GM12892 (cell line): ENCODE data around the gene BAIAP2.

Experiments used
- POLR2A ChIP-seq: IDR thresholded peaks from 2 replicates; pipeline ENCODE4 v1.6.1; 2011; ENCODE audit warnings: low read depth, low read length, control low read depth
- TAF1 ChIP-seq: IDR thresholded peaks from 2 replicates; pipeline ENCODE4 v1.6.1; 2011; ENCODE audit warnings: low read depth, mild to moderate bottlenecking, control low read depth, low read length, borderline replicate concordance

- no peak for TF ChIP-seq TAF1
- TF ChIP-seq POLR2A: no peak
These were observed 71.8 kb downstream of the BAIAP2 start for GRCh38 chr17:81106716-81107115.
